GM12892 (cell line): Measurements from ENCODE around the gene PVRIG.

Source experiments
- POLR2A ChIP-seq: IDR thresholded peaks from 2 replicates; pipeline ENCODE4 v1.6.1; 2011; ENCODE audit warnings: low read depth, low read length, control low read depth
- POLR2AphosphoS5 ChIP-seq: IDR thresholded peaks from 2 replicates; pipeline ENCODE4 v1.6.1; 2011; ENCODE audit warnings: low read depth, low read length, control low read depth

DNA sequence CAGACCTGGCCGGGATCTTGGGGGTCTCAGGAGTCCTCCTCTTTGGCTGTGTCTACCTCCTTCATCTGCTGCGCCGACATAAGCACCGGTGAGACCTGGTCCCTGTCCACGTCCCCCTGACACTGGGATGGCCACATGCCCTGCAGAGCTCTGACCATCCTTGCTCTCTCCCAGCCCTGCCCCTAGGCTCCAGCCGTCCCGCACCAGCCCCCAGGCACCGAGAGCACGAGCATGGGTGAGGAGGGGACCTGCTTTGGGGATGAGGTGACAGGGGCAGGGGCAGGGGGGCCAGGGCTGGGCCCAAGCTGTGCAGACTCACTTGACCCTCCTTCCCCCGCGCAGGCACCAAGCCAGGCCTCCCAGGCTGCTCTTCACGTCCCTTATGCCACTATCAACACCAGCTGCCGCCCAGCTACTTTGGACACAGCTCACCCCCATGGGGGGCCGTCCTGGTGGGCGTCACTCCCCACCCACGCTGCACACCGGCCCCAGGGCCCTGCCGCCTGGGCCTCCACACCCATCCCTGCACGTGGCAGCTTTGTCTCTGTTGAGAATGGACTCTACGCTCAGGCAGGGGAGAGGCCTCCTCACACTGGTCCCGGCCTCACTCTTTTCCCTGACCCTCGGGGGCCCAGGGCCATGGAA lies 959 bp downstream of the PVRIG start:
- TF ChIP-seq POLR2AphosphoS5: peak; percentile 27; the same call in 1 of the 2 replicates
- no peak for TF ChIP-seq POLR2A
